ENCODE measurements around the gene LDB1.

LDB1 gene

DNA sequence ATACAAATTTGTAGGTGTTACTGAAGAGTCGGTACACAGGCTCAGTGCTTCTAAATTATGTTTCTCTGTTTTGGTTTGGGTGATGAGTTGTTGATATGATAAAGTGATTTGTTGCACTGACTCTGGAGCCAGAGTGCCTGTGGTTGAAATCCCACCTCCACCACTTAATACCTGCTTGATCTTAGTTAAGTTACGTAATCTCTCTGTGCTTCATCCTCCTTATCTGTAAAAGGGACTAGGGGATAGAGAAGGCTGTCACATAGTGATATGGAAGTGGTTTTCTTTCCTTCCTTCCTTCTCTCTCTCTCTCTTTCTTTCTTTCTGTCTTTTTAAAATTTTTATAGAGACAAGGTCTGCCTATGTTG lies 55.7 kb downstream of the LDB1 start:
- DNase-seq (ENCODE audit: low spot score), result no peak

DNA sequence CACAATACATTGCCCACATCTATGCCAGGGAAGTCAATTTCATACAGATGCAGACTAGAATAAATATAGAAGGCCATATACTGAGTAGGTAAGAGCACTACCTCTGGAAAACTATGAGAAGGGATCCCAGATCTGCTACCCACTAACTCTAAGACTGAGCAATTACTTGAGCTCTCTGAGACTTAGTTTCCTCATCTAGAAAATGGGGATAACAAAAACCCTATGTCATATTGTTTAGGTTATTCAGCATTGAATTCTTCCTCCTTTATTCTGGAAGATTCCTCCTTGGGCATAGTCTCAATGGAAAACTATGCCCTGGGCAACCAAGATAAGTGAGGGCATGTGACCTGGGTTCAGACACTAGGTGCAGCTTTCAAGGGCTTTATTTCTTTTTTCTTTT lies 60.2 kb downstream of the LDB1 start:
- DNase-seq (ENCODE audit: low spot score), result no peak
